ENCODE measurements around the gene CUL9.

The CUL9 gene

DNA sequence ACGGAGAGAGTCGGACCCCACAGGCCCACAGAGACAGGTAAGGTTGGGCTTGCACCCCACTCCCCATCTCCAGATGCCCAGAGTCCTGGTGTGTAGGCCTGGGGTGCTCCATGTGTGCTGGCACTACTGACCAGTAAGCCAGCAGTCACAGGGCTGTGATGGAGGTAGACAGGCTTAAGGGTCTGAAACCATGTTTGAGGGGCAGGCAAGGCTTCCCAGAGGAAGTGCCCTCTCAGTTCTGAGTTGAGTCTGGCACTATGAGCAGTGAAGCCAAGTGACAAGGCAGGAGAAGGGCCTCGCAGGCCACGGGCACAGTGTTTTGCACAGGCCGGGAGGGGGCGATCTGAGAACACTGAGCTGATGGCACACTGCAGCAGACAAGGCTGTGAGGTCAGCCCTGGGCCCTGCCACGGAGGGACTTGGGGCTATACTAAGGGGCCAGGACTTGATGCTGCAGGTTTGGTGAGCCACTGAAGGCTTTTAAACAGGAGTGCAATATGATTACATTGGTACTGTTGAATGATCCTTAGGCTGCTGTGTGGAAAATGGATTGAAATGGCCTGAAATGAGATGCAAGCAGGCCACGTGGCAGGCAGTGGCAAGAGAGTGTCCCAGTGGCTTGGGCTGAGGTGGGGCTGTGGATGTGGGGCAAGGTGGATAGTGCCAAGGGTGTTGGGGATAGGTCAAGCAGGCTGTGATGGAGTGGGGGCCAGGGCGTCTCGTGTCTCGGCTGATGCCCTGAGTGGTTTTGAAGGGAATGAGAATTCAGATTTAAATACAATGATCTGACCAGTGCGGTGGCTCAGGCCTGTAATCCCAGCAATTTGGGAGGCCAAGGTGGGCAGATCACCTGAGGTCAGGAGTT is 81.5 kb downstream of the CUL9 start:
- Mint-ChIP-seq H3K9me3 (no peaks in the 10 kb centered on the region), H3K4me3 (no peak overlapping the region), H3K4me1 (peaks cover 7% of the 10 kb centered on the region), H3K27me3 (peaks cover 5% of the 10 kb centered on the region), H3K27ac (peak overlapping the region in 1 of 2 donors; percentile 30)
- DNase-seq, result peak; percentile 68 to 76
- peak; percentile 93 for ATAC-seq

DNA sequence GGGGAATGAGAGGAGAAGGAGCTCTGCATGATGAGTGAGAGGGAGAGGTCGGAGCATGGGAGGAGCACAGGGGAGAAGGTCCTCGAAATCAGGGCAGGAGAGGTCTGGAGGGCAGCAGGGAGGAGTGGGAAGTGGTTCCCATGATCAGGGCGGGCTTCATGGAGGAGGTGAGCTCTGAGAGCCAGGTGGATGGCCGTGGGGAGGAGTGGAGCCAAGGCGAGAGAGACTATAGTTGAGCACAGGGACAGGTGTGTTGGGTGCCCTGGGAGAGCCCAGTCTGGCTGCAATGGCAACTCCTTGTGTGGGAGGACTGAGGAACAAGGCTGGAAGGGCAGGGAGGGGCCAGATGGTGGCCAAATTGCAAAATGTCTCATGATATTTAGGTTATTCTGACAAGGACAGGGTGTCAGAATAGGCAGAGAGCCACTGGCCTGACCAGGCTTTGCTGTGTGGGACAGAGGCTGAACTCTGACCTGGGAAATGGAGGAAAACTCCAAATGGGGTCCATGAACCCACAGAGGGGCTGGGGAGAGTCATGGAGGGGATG is 82.7 kb downstream of the CUL9 start:
- Mint-ChIP-seq H3K4me1 (peaks cover 18% of the 10 kb centered on the region), H3K9me3 (no peaks in the 10 kb centered on the region), H3K27ac (no peak overlapping the region), H3K27me3 (peaks cover 16% of the 10 kb centered on the region), H3K4me3 (no peak overlapping the region)
- no peak for DNase-seq
- ATAC-seq, result no peak

DNA sequence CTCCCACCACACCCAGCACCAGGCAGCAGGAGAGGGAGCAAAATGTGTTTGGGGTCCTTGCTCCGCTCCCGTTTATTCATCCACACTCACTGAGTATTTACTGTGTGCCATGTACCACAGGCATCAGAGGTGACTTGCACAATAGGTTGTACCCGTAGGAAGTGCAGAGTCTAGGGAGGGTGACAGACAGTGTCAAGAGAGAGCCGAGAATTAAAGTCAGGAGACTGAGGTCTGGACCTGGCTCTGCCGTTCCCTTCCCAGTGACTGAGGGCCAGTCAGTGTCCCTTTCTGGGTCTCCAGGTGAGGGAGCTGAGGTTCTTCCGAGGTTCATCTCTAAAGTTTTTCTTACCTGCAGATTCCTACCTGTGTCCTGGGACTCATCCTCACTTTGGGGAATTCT is 83.6 kb downstream of the CUL9 start:
- Mint-ChIP-seq H3K4me3 (no peak overlapping the region), H3K4me1 (peaks cover 27% of the 10 kb centered on the region), H3K9me3 (no peaks in the 10 kb centered on the region), H3K27ac (no peak overlapping the region), H3K27me3 (peaks cover 25% of the 10 kb centered on the region)
- ATAC-seq, result no peak
- no peak for DNase-seq

- Mint-ChIP-seq H3K9me3 (no peaks in the 10 kb centered on the region), H3K4me3 (no peak overlapping the region), H3K27ac (no peak overlapping the region), H3K27me3 (peaks cover 43% of the 10 kb centered on the region), H3K4me1 (peaks cover 27% of the 10 kb centered on the region)
- ATAC-seq (no peak), DNase-seq (no peak)
Measured at GRCh38 chr6:43267619-43268354, 85.8 kb downstream of the CUL9 start.

GRCh38 chr6:43268355-43268700 is 86.3 kb downstream of the CUL9 start:
- no peak overlapping the region for H3K4me3 Mint-ChIP-seq
- H3K4me1 Mint-ChIP-seq, result peaks cover 25% of the 10 kb centered on the region
- H3K27me3 Mint-ChIP-seq, result peaks cover 48% of the 10 kb centered on the region
- H3K27ac Mint-ChIP-seq, result no peak overlapping the region
- no peaks in the 10 kb centered on the region for H3K9me3 Mint-ChIP-seq
- DNase-seq (no peak), ATAC-seq (no peak)

DNA sequence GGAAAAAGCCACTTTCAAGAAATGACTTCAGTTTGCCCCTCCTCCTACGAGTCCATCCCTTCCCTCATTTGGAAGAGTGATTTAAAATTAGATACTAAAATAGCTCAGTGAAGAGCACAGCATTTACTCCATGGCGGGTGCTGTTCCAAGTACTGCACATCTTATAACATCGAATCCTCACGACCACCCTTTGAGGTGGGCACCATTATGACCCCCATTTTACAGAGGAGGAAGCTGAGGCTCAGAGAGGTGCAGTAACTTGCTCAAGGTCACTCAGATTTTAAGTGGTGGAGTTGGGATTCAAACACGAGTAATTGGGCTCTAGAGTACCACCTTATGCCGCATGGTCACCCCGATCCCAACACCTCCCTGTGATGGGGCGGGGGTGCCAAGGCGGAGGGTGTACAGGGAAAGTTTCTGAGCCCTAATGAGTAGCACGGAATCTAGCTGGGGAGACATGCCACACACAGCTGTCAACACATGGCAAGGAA is 86.8 kb downstream of the CUL9 start:
- peaks cover 53% of the 10 kb centered on the region for H3K27me3 Mint-ChIP-seq
- no peak overlapping the region for H3K27ac Mint-ChIP-seq
- H3K4me1 Mint-ChIP-seq, result peaks cover 21% of the 10 kb centered on the region

GRCh38 chr6:43269273-43270007 is 87.4 kb downstream of the CUL9 start:
- Mint-ChIP-seq H3K9me3 (no peaks in the 10 kb centered on the region), H3K4me1 (peaks cover 27% of the 10 kb centered on the region), H3K4me3 (peak overlapping the region; percentile 63 to 76), H3K27ac (no peak overlapping the region), H3K27me3 (peaks cover 59% of the 10 kb centered on the region)
- peak; percentile 61 for ATAC-seq
- peak; percentile 32 to 43 for DNase-seq

More for the DNA sequence above, 86.8 kb downstream of the CUL9 start:
- Mint-ChIP-seq H3K9me3 (no peaks in the 10 kb centered on the region), H3K4me3 (peak overlapping the region; percentile 63 to 76)
- ATAC-seq (no peak), DNase-seq (no peak)

GRCh38 chr6:43271103-43271815 is 89.3 kb downstream of the CUL9 start:
- peaks cover 44% of the 10 kb centered on the region for H3K4me1 Mint-ChIP-seq

GRCh38 chr6:43271944-43272343 is 89.9 kb downstream of the CUL9 start:
- peaks cover 81% of the 10 kb centered on the region for H3K27me3 Mint-ChIP-seq
- H3K9me3 Mint-ChIP-seq, result no peaks in the 10 kb centered on the region
- DNase-seq (no peak), ATAC-seq (no peak)
- peaks cover 51% of the 10 kb centered on the region for H3K4me1 Mint-ChIP-seq
- no peak overlapping the region for H3K4me3 Mint-ChIP-seq
- H3K27ac Mint-ChIP-seq, result no peak overlapping the region

More at GRCh38 chr6:43271103-43271815, 89.3 kb downstream of the CUL9 start:
- ATAC-seq, result no peak
- DNase-seq, result no peak
- Mint-ChIP-seq H3K4me3 (no peak overlapping the region), H3K27ac (no peak overlapping the region), H3K27me3 (peaks cover 75% of the 10 kb centered on the region), H3K9me3 (no peaks in the 10 kb centered on the region)

DNA sequence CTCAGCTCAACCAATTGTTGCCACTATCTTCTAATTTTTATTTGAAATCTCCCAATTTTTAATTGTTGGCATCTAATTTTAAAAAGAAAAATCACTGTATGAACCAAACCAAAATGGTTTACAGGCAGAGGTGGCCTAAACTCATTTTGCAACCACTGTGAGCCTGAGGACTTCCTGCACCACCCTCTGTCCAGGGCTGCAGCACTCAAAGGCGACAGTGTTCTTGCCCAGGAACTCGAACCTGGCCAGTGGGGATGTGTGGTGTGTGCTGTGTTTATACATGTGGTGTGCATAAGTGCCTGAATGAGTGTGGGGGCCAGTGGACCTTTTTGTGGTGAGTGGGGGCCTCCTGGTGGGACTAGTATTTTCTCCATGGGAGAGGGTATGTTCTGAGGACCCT is 91.7 kb downstream of the CUL9 start:
- no peak overlapping the region for H3K27ac Mint-ChIP-seq
- no peak overlapping the region for H3K4me3 Mint-ChIP-seq
- peaks cover 64% of the 10 kb centered on the region for H3K4me1 Mint-ChIP-seq
- ATAC-seq (no peak), DNase-seq (no peak)
- peaks cover 92% of the 10 kb centered on the region for H3K27me3 Mint-ChIP-seq
- H3K9me3 Mint-ChIP-seq, result no peaks in the 10 kb centered on the region

All from stimulated activated naive CD8-positive, alpha-beta T cell treated with anti-CD3 and anti-CD28 coated beads, Interleukin-15, amount 100 ng/mL, for 72 hours (primary cell).